HG03378 (cell line): ENCODE data around the gene ZNF775.

Source experiments
- ATAC-seq: cut with Tn5 transposase; IDR thresholded peaks from one replicate; pipeline ENCODE4 v1.9.1; 2021; ENCODE audit warnings: mild to moderate bottlenecking, moderate library complexity; ENCODE audit not compliant: unreplicated experiment

ZNF775 gene

GRCh38 chr7:150399421-150400007 is 20.4 kb downstream of the ZNF775 start:
- no peak for ATAC-seq

GRCh38 chr7:150400008-150400787 is 21.1 kb downstream of the ZNF775 start:
- ATAC-seq: no peak

GRCh38 chr7:150400788-150401423 is 21.8 kb downstream of the ZNF775 start:
- no peak for ATAC-seq

- no peak for ATAC-seq
Measured at GRCh38 chr7:150401424-150401790, 22.3 kb downstream of the ZNF775 start.

GRCh38 chr7:150401861-150402631 is 22.9 kb downstream of the ZNF775 start:
- no peak for ATAC-seq

GRCh38 chr7:150402671-150403321 is 23.7 kb downstream of the ZNF775 start:
- ATAC-seq: no peak

- no peak for ATAC-seq
Measured at GRCh38 chr7:150403376-150404171, 24.4 kb downstream of the ZNF775 start.

GRCh38 chr7:150404172-150404804 is 25.2 kb downstream of the ZNF775 start:
- ATAC-seq: no peak

GRCh38 chr7:150404805-150405583 is 25.9 kb downstream of the ZNF775 start:
- ATAC-seq: peak; percentile 29

- ATAC-seq: no peak
Measured at GRCh38 chr7:150405584-150406311, 26.6 kb downstream of the ZNF775 start.

- ATAC-seq: no peak
Measured at GRCh38 chr7:150406312-150406566, 27.1 kb downstream of the ZNF775 start.

- peak; percentile 67 for ATAC-seq
Measured at GRCh38 chr7:150406567-150407421, 27.7 kb downstream of the ZNF775 start.

GRCh38 chr7:150407588-150408392 is 28.7 kb downstream of the ZNF775 start:
- ATAC-seq: no peak

- ATAC-seq: peak; percentile 26
Measured at GRCh38 chr7:150408393-150409299, 29.5 kb downstream of the ZNF775 start.

GRCh38 chr7:150409300-150410030 is 30.3 kb downstream of the ZNF775 start:
- ATAC-seq: no peak
